Spleen (tissue), 11 donors: ENCODE data around the gene CPE. TPM values are rescaled to one million over a fixed set of nuclear protein-coding genes. Genes with fewer than 3 reads are reported as not detected.

Source experiments
- DNase-seq: peaks from one replicate; pipeline ENCODE4 v3.0.0-alpha.2; 2020
- H3K27ac ChIP-seq, 8 donors: fragments of 200-600 bp; sonication (generic) in 7 of 8; 1 replicate in 4 of 8; 2 replicates in 4 of 8; pipeline versions ENCODE4 v1.5.0 to v1.8.0; 2016 to 2021; ENCODE audit warnings: inconsistent platforms in 4 of 8, mild to moderate bottlenecking in 4 of 8, moderate library complexity in 1 of 8
- H3K27me3 ChIP-seq, 7 donors: fragments of 200-600 bp; sonication (generic) in 6 of 7; replicated peaks in 1 of 7; 1 replicate in 4 of 7; 2 replicates in 3 of 7; pipeline versions ENCODE4 v1.5.0 to v1.8.0; 2016 to 2021; ENCODE audit warnings: inconsistent platforms in 3 of 7, mild to moderate bottlenecking in 1 of 7
- H3K36me3 ChIP-seq, 6 donors: fragments of 200-600 bp; sonication (generic) in 5 of 6; 1 replicate in 4 of 6; 2 replicates in 2 of 6; pipeline versions ENCODE4 v1.5.0 to v1.8.0; 2016 to 2021; ENCODE audit warnings: inconsistent platforms in 2 of 6
- H3K4me1 ChIP-seq, 6 donors: fragments of 200-600 bp; sonication (generic) in 5 of 6; 1 replicate in 3 of 6; 2 replicates in 3 of 6; pipeline versions ENCODE4 v1.5.0 to v1.8.0; 2016 to 2021; ENCODE audit warnings: inconsistent platforms in 3 of 6
- H3K4me3 ChIP-seq, 8 donors: fragments of 200-600 bp; sonication (generic) in 7 of 8; 1 replicate in 4 of 8; 2 replicates in 4 of 8; pipeline versions ENCODE4 v1.5.0 to v1.8.0; 2016 to 2021; ENCODE audit warnings: inconsistent platforms in 4 of 8, mild to moderate bottlenecking in 4 of 8, moderate library complexity in 2 of 8
- H3K9me3 ChIP-seq, 8 donors: fragments of 200-600 bp; sonication (generic) in 7 of 8; 1 replicate in 4 of 8; 2 replicates in 4 of 8; pipeline versions ENCODE4 v1.5.0 to v1.8.0; 2016 to 2021; ENCODE audit warnings: inconsistent platforms in 4 of 8
- CTCF ChIP-seq, 11 experiments: fragments of 200-600 bp in 7 of 11; fragments of 450-650 bp in 4 of 11; sonication (generic) in 4 of 11; IDR thresholded peaks in 8 of 11; conservative IDR thresholded peaks in 3 of 11; 1 replicate in 7 of 11; 2 replicates in 4 of 11; pipeline versions ENCODE4 v1.4.0 to v1.8.0; 2016 to 2021; ENCODE audit warnings: antibody characterized with exemption in 11 of 11, inconsistent platforms in 4 of 11, mild to moderate bottlenecking in 1 of 11
- POLR2A ChIP-seq, 3 donors: fragments of 450-650 bp; IDR thresholded peaks; one replicate each; pipeline ENCODE4 v1.5.1; 2017; ENCODE audit warnings: antibody characterized with exemption in 3 of 3, mild to moderate bottlenecking in 1 of 3
- POLR2AphosphoS5 ChIP-seq, 3 donors: sonication (generic); formaldehyde crosslinking; IDR thresholded peaks; one replicate each; pipeline ENCODE4 v1.5.1; 2017; ENCODE audit warnings: antibody characterized with exemption in 3 of 3
- WGBS, 5 donors: extraction: QIAGEN DNeasy Blood & Tissue Kit in 3 of 5; methylation state at CpG; one replicate each; pipeline versions ENCODE4 v1.1.5 to v1.1.7; 2013 to 2018; 5-methylcytosine and 5-hydroxymethylcytosine counted together
- intact Hi-C: fragments of 100-400 bp; cut with DNase I; formaldehyde crosslinking; loops from one replicate; pipeline ENCODE4 v1.15.0; 2023; ENCODE audit warnings: low total_unique reads
- polyA plus RNA-seq, 3 donors: library from polyadenylated mRNA; stranded (reverse); fragments of 200-250 nt; gene quantifications; one replicate each; pipeline ENCODE4 v1.2.1, GENCODE V29; 2013
- total RNA-seq, 7 donors: library from RNA; depleted of rRNA in 3 of 7; stranded (reverse); fragments of >200 nt in 3 of 7; fragmentation: NEBNext Ultra II Directional in 4 of 7; extraction: Animal tissue kit (Norgen Biotek cat#: 25700) in 4 of 7; gene quantifications; one replicate each; pipeline versions ENCODE4 v1.1.0 to v1.2.1, GENCODE V29; 2016 to 2021
- donor health status: healthy with polysubstance abuse.
- donor health status: DM: no; HTN: no; CAD: no; lungs with moderate emphysema.
- donor health status: DM: no; HTN: no; CAD: no.
- donor health status: Bipolar disorder and iron deficiency.
- donor health status: healthy.
- donor health status: DM: no; HTN: no; CAD: no.
- donor health status: DM: yes; HTN: yes; CAD: no.

Gene CPE
- total and polyA plus RNA-seq, 10 donors, result 1.5 to 9.8 (median 6.2) TPM

DNA sequence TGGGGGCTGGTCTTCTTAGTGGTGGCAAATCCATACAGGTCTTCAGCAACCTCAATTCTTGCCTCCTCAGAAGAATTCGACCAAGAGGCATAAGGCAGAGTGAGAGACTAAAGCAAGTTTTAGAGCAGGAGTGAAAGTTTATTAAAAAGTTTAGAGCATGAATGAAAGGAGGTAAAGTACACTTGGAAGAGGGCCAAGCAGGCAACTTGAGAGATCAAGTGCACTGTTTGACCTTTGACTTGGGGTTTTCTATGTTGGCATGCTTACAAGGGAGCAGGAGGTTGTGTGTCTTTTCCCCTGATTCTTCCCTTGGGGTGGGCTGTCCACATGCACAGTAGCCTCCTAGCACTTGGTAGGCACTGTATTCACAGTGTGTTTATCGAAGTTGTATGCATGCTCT, 91.2 kb downstream of the CPE start:
- intact Hi-C loops, result no loop called here
- 72 to 87% (median 76%) methylated on average over 2 of the region's 2 CpGs for WGBS, 5 donors
- no peaks in the 10 kb centered on the region for H3K27me3 ChIP-seq
- H3K4me3 ChIP-seq, result no peak overlapping the region
- TF ChIP-seq POLR2AphosphoS5 (IDR thresholded peaks at IDR 0.05) (no peak), CTCF (IDR thresholded peaks at IDR 0.05 in 8 of 11, conservative IDR thresholded peaks at IDR 0.05 in 3 of 11) (no peak), POLR2A (IDR thresholded peaks at IDR 0.05) (no peak)
- no peaks in the 10 kb centered on the region for H3K36me3 ChIP-seq
- H3K27ac ChIP-seq, result no peak overlapping the region
- no peak for DNase-seq
- H3K9me3 ChIP-seq, result peaks cover 0 to 45% (median 30%) of the 10 kb centered on the region in 8 donors
- H3K4me1 ChIP-seq, result peaks cover 0 to under 1% (median 0%) of the 10 kb centered on the region in 6 donors

GRCh38 chr4:165472943-165473676, 94.3 kb downstream of the CPE start:
- WGBS, 5 donors, result 79 to 93% (median 86%) methylated on average over 2 of the region's 2 CpGs
- TF ChIP-seq CTCF (IDR thresholded peaks at IDR 0.05 in 8 of 11, conservative IDR thresholded peaks at IDR 0.05 in 3 of 11), result no peak
- no peak for TF ChIP-seq POLR2A (IDR thresholded peaks at IDR 0.05)
- no peak for TF ChIP-seq POLR2AphosphoS5 (IDR thresholded peaks at IDR 0.05)
- intact Hi-C loops, result no loop called here
- H3K4me1 ChIP-seq, result no peaks in the 10 kb centered on the region
- DNase-seq, result no peak
- H3K27ac ChIP-seq, result no peak overlapping the region
- peaks cover 0 to 45% (median 30%) of the 10 kb centered on the region in 8 donors for H3K9me3 ChIP-seq
- H3K27me3 ChIP-seq, result no peaks in the 10 kb centered on the region
- no peak overlapping the region for H3K4me3 ChIP-seq
- no peaks in the 10 kb centered on the region for H3K36me3 ChIP-seq

DNA sequence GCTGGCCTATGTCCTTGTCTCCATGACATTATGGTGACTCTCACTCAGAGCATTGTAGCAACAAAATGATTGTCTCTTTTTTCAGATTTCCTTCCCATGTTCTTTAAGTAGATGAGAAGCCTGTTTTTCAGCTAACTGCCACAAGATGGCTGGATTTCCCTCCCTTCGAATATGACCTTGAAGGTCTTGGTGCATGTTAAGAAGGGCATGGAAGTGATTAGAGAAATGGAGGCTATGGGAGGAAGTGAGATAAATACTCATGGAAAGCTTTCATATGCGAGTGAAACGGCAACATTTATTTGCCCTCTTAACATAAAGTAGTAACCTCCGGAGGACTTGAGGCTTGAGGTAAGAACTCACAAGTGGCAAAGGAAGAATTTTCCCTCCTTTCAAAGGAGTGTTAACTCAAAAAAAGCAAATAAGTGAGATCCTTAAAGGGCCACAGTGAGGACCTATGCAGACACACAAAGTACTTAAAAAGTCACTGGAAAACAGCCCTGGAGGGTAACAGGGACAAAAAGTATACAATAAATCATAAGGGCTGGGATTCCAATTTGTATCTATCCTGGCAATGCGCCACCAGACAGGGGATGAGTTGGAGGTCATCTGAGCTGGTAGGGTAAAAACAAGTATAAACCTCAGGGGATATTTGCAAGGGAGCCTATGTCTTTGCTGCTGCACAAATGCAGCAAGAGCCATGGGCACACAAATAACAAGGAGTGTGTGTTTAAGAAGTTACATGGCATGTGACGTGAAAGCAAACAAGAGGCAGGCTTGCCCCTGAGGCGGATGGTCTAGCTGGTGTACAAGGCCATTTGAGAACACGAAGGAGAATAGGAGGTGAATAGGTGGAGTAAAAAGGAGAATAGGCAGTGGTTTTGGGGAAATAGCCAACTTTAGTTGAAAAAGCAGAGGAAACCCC, 96.2 kb downstream of the CPE start:
- H3K9me3 ChIP-seq, result peaks cover 0 to 45% (median 30%) of the 10 kb centered on the region in 8 donors
- H3K4me1 ChIP-seq, result no peaks in the 10 kb centered on the region
- H3K27me3 ChIP-seq, result no peaks in the 10 kb centered on the region
- intact Hi-C loops, result no loop called here
- no peak for TF ChIP-seq CTCF (IDR thresholded peaks at IDR 0.05 in 8 of 11, conservative IDR thresholded peaks at IDR 0.05 in 3 of 11)
- no peak for TF ChIP-seq POLR2A (IDR thresholded peaks at IDR 0.05)
- no peak for TF ChIP-seq POLR2AphosphoS5 (IDR thresholded peaks at IDR 0.05)
- DNase-seq, result no peak
- no peak overlapping the region for H3K4me3 ChIP-seq
- H3K27ac ChIP-seq, result no peak overlapping the region
- 85 to 91% (median 87%) methylated on average over 8 of the region's 8 CpGs for WGBS, 5 donors
- H3K36me3 ChIP-seq, result no peaks in the 10 kb centered on the region

GRCh38 chr4:165475706-165476070, 96.9 kb downstream of the CPE start:
- intact Hi-C loops, result no loop called here
- Histone ChIP-seq H3K4me3 (no peak overlapping the region), H3K4me1 (no peaks in the 10 kb centered on the region), H3K27ac (no peak overlapping the region), H3K9me3 (peaks cover 0 to 40% (median 30%) of the 10 kb centered on the region in 8 donors), H3K27me3 (no peaks in the 10 kb centered on the region), H3K36me3 (no peaks in the 10 kb centered on the region)
- TF ChIP-seq CTCF (IDR thresholded peaks at IDR 0.05 in 8 of 11, conservative IDR thresholded peaks at IDR 0.05 in 3 of 11), result no peak
- DNase-seq, result no peak
- 90 to 97% (median 95%) methylated on average over 4 of the region's 4 CpGs for WGBS, 5 donors
